Heart right ventricle (tissue), 16 donors: ENCODE data around the gene OLIG1. TPM values are rescaled to one million over a fixed set of nuclear protein-coding genes. Genes with fewer than 3 reads are reported as not detected.
A peak's percentile ranks its signal among the peaks of the same experiment; 100 is the strongest.

Source experiments
- ATAC-seq, 8 donors: fragments of 200-7000 bp; cut with Tn5 transposase; one replicate each; pipeline ENCODE4 v1.9.1; 2020; ENCODE audit warnings: mild to moderate bottlenecking in 8 of 8, moderate library complexity in 8 of 8, moderate number of reproducible peaks in 1 of 8
- DNase-seq, 2 donors: peaks; one replicate each; pipeline ENCODE4 v3.0.0-alpha.2; 2020
- H3K27ac ChIP-seq, 10 donors: fragments of 200-600 bp; sonication (generic) in 2 of 10; one replicate each; pipeline versions ENCODE4 v1.5.0 to v1.8.0; 2020 to 2022; ENCODE audit warnings: mild to moderate bottlenecking in 3 of 10
- H3K27me3 ChIP-seq, 7 donors: fragments of 200-600 bp; one replicate each; pipeline ENCODE4 v1.8.0; 2021 to 2022; ENCODE audit warnings: mild to moderate bottlenecking in 2 of 7
- H3K36me3 ChIP-seq, 9 donors: fragments of 200-600 bp; sonication (generic) in 1 of 9; one replicate each; pipeline versions ENCODE4 v1.5.0 to v1.8.0; 2020 to 2022; ENCODE audit warnings: mild to moderate bottlenecking in 2 of 9
- H3K4me1 ChIP-seq, 9 donors: fragments of 200-600 bp; sonication (generic) in 1 of 9; one replicate each; pipeline versions ENCODE4 v1.5.0 to v1.8.0; 2020 to 2022; ENCODE audit warnings: mild to moderate bottlenecking in 4 of 9
- H3K4me3 ChIP-seq, 10 donors: fragments of 200-600 bp; sonication (generic) in 2 of 10; one replicate each; pipeline versions ENCODE4 v1.5.0 to v1.8.0; 2020 to 2022; ENCODE audit warnings: mild to moderate bottlenecking in 7 of 10, moderate library complexity in 2 of 10
- H3K9me3 ChIP-seq, 11 donors: fragments of 200-600 bp in 10 of 11; sonication (generic) in 2 of 11; one replicate each; pipeline versions ENCODE4 v1.5.0 to v1.8.0; 2013 to 2022; ENCODE audit warnings: mild to moderate bottlenecking in 2 of 11, control low read depth in 1 of 11, moderate library complexity in 1 of 11
- CTCF ChIP-seq, 9 donors: fragments of 200-600 bp; sonication (generic) in 2 of 9; IDR thresholded peaks; one replicate each; pipeline versions ENCODE4 v1.5.0 to v1.8.0; 2021 to 2022; ENCODE audit warnings: antibody characterized with exemption in 9 of 9, mild to moderate bottlenecking in 5 of 9, moderate library complexity in 1 of 9
- WGBS, 2 donors: extraction: QIAGEN DNeasy Blood & Tissue Kit; methylation state at CpG; one replicate each; pipeline ENCODE4 v1.1.7; 2013; ENCODE audit warnings: inconsistent platforms in 1 of 2; 5-methylcytosine and 5-hydroxymethylcytosine counted together
- intact Hi-C, 10 donors: fragments of 100-400 bp; cut with DNase I; formaldehyde crosslinking; loops; one replicate each; pipeline versions ENCODE4 v1.11.1 to v1.14.2; 2022
- polyA plus RNA-seq, 2 donors: library from polyadenylated mRNA; stranded (reverse); fragments of 200-250 nt; gene quantifications; one replicate each; pipeline ENCODE4 v1.2.3, GENCODE V29; 2013
- total RNA-seq, 10 donors: library from RNA; stranded (reverse); fragmentation: NEBNext Ultra II Directional in 3 of 10; extraction: Animal tissue kit (Norgen Biotek cat#: 25700) in 3 of 10; gene quantifications; one replicate each; pipeline versions ENCODE4 v1.2.1 to v1.2.4, GENCODE V29; 2021 to 2023
- donor health status: Arrhythmogenic right ventricular cardiomyopathy.
- donor health status: ischemic (EF 13 %, LVEDD 7.1; RV severe dilation, severe dysfunction).
- donor health status: healthy with polysubstance abuse.
- donor health status: DM: no; HTN: yes; CAD: no.
- donor health status: DM: no; HTN: no; CAD: no.
- donor health status: ischemic (EF 25% LVEDD 6.9; RV normal size, moderate dysfunction).
- donor health status: ischemic (EF 25% LVEDD 5.7; RV mildly dilated, moderate dysfunction).
- donor health status: healthy.
- donor health status: DM: yes; HTN: yes; CAD: no.
- donor health status: Ischemic cardiomyopathy.
- donor health status: ischemic (EF 35%, LVEDD 5.7; RV mildly dilated, moderate dysfunction).
- donor health status: nonischemic (EF 11% LVEDD 7.7; RV severe dilation, severe dysfunction).
- donor health status: DM: yes; HTN: yes; CAD: no.
- donor health status: PGD.
- donor health status: ischemic (EF 29% LVEDD 5.4; RV normal size, mild dysfunction).
- donor health status: nonischemic (EF 23%, LVEDD 6.1; RV moderate dilation, normal function).

OLIG1 gene
- total and polyA plus RNA-seq, 12 donors: 0.09 to 0.49 (median 0.12) TPM; not detected in 8

- no peak for TF ChIP-seq CTCF (IDR thresholded peaks at IDR 0.05)
- H3K4me3 ChIP-seq: no peak overlapping the region
- no peaks in the 10 kb centered on the region for H3K9me3 ChIP-seq
- H3K4me1 ChIP-seq: peaks cover 0 to 8% (median 0%) of the 10 kb centered on the region in 9 donors
- 57 to 59% methylated on average over 13 of the region's 13 CpGs for WGBS, 2 donors
- no peak for DNase-seq
- H3K27me3 ChIP-seq: peaks cover 8 to 97% (median 74%) of the 10 kb centered on the region in 7 donors
- intact Hi-C loops: loop anchor here in 1 of 10 donors (5.0 kb wide), 1 partner anchor 111 kb away; no protein-coding TSS in a partner anchor
- ATAC-seq: no peak
- H3K36me3 ChIP-seq: no peaks in the 10 kb centered on the region
- no peak overlapping the region for H3K27ac ChIP-seq
These were observed 43.2 kb downstream of the OLIG1 start for GRCh38 chr21:33113131-33113530.

GRCh38 chr21:33114276-33114675 is 44.3 kb downstream of the OLIG1 start:
- Histone ChIP-seq H3K27me3 (peaks cover 5 to 96% (median 68%) of the 10 kb centered on the region in 7 donors), H3K36me3 (no peaks in the 10 kb centered on the region), H3K4me3 (no peak overlapping the region), H3K9me3 (no peaks in the 10 kb centered on the region), H3K27ac (no peak overlapping the region), H3K4me1 (peaks cover 0 to 8% (median 0%) of the 10 kb centered on the region in 9 donors)
- DNase-seq: no peak
- no peak for TF ChIP-seq CTCF (IDR thresholded peaks at IDR 0.05)
- ATAC-seq: no peak
- intact Hi-C loops: loop anchor here in 1 of 10 donors (5.0 kb wide), 1 partner anchor 112 kb away; no protein-coding TSS in a partner anchor
- WGBS, 2 donors: 95 to 97% methylated on average over 3 of the region's 3 CpGs

- Histone ChIP-seq H3K27ac (no peak overlapping the region), H3K4me1 (peaks cover 0 to 6% (median 0%) of the 10 kb centered on the region in 9 donors), H3K36me3 (no peaks in the 10 kb centered on the region), H3K9me3 (no peaks in the 10 kb centered on the region), H3K27me3 (peaks cover 0 to 95% (median 59%) of the 10 kb centered on the region in 7 donors), H3K4me3 (no peak overlapping the region)
- DNase-seq (no peak), ATAC-seq (peak in 1 of 8 donors; percentile 33)
- intact Hi-C loops: no loop called here
- no peak for TF ChIP-seq CTCF (IDR thresholded peaks at IDR 0.05)
- 66 to 69% methylated on average over 20 of the region's 20 CpGs for WGBS, 2 donors
These were observed 45.9 kb downstream of the OLIG1 start for GRCh38 chr21:33115631-33116510.

- ATAC-seq (no peak), DNase-seq (no peak)
- no peaks in the 10 kb centered on the region for H3K9me3 ChIP-seq
- TF ChIP-seq CTCF (IDR thresholded peaks at IDR 0.05): no peak
- intact Hi-C loops: no loop called here
- 40 to 42% methylated on average over 8 of the region's 8 CpGs for WGBS, 2 donors
- H3K4me3 ChIP-seq: no peak overlapping the region
- no peak overlapping the region for H3K27ac ChIP-seq
- no peaks in the 10 kb centered on the region for H3K36me3 ChIP-seq
- H3K27me3 ChIP-seq: peaks cover 0 to 94% (median 51%) of the 10 kb centered on the region in 7 donors
- peaks cover 0 to 6% (median 0%) of the 10 kb centered on the region in 9 donors for H3K4me1 ChIP-seq
These were observed 46.7 kb downstream of the OLIG1 start for GRCh38 chr21:33116676-33117075.
